K562 (cell line): ENCODE data around the gene MYBPHL.

Source experiments
- DPF2 ChIP-seq: fragments of 450-650 bp; IDR thresholded peaks from 2 replicates; pipeline ENCODE4 v1.6.1; 2016
- EP300 ChIP-seq: IDR thresholded peaks from 2 replicates; pipeline ENCODE4 v1.6.1; 2012; ENCODE audit warnings: low read length, improper control_type of control experiment
- KAT7 ChIP-seq: sonication (generic); formaldehyde crosslinking; IDR thresholded peaks from 2 replicates; pipeline ENCODE4 v1.8.0; 2022; ENCODE audit warnings: missing genetic modification reagents, mild to moderate bottlenecking, borderline replicate concordance
- MTF1 ChIP-seq: fragments of 250-450 bp; sonication (Bioruptor Pico); IDR thresholded peaks from 2 replicates; pipeline ENCODE4 v1.9.0; 2021; ENCODE audit warnings: moderate library complexity, mild to moderate bottlenecking, inconsistent platforms, borderline replicate concordance
- POLR2A ChIP-seq: fragments of 450-650 bp; conservative IDR thresholded peaks from 2 replicates; pipeline ENCODE4 v1.6.1; 2016
- XRCC3 ChIP-seq: fragments of 450-650 bp; IDR thresholded peaks from 2 replicates; pipeline ENCODE4 v1.6.1; 2017; ENCODE audit warnings: mild to moderate bottlenecking, moderate library complexity
- YY1 ChIP-seq, 3 experiments: IDR thresholded peaks; 2 replicates each; pipeline ENCODE4 v1.6.1; 2011; ENCODE audit warnings: low read length in 2 of 3, mild to moderate bottlenecking in 2 of 3, moderate library complexity in 2 of 3, borderline replicate concordance in 1 of 3, control low read depth in 1 of 3, low read depth in 1 of 3; ENCODE audit not compliant: insufficient read depth in 3 of 3, insufficient replicate concordance in 2 of 3, control insufficient read depth in 1 of 3, insufficient read length in 1 of 3; ENCODE audit errors: extremely low read depth in 1 of 3
- TF ChIP-seq, protein P1 (sequence below): fragments of 450-650 bp; IDR thresholded peaks from 2 replicates; pipeline ENCODE4 v1.6.1; 2017; ENCODE audit warnings: antibody characterized with exemption, mild to moderate bottlenecking
- TF ChIP-seq, protein P2 (sequence below): sonication (generic); formaldehyde crosslinking; IDR thresholded peaks from 2 replicates; pipeline ENCODE4 v1.5.0; 2020; ENCODE audit warnings: missing genetic modification reagents
- TF ChIP-seq, protein P3 (sequence below), 2 experiments: fragments of 450-650 bp in 1 of 2; IDR thresholded peaks; 2 replicates each; pipeline ENCODE4 v1.6.1; 2011 to 2017; ENCODE audit warnings: low read depth in 2 of 2, antibody characterized with exemption in 1 of 2, borderline replicate concordance in 1 of 2, low read length in 1 of 2, mild to moderate bottlenecking in 1 of 2, mixed read lengths in 1 of 2; ENCODE audit not compliant: control insufficient read depth in 1 of 2
- TF ChIP-seq, protein P4 (sequence below), 3 experiments: IDR thresholded peaks in 2 of 3; conservative IDR thresholded peaks in 1 of 3; 2 replicates each; pipeline ENCODE4 v1.5.1; 2011 to 2012; ENCODE audit warnings: low read length in 3 of 3, mild to moderate bottlenecking in 3 of 3, control low read depth in 2 of 3, improper control_type of control experiment in 1 of 3, inconsistent platforms in 1 of 3, low read depth in 1 of 3, mixed read lengths in 1 of 3, moderate library complexity in 1 of 3; ENCODE audit not compliant: insufficient read depth in 2 of 3

- TF ChIP-seq DPF2: no peak
- TF ChIP-seq KAT7 (CRISPR knock-in tag): no peak
- TF ChIP-seq, protein P1, sequence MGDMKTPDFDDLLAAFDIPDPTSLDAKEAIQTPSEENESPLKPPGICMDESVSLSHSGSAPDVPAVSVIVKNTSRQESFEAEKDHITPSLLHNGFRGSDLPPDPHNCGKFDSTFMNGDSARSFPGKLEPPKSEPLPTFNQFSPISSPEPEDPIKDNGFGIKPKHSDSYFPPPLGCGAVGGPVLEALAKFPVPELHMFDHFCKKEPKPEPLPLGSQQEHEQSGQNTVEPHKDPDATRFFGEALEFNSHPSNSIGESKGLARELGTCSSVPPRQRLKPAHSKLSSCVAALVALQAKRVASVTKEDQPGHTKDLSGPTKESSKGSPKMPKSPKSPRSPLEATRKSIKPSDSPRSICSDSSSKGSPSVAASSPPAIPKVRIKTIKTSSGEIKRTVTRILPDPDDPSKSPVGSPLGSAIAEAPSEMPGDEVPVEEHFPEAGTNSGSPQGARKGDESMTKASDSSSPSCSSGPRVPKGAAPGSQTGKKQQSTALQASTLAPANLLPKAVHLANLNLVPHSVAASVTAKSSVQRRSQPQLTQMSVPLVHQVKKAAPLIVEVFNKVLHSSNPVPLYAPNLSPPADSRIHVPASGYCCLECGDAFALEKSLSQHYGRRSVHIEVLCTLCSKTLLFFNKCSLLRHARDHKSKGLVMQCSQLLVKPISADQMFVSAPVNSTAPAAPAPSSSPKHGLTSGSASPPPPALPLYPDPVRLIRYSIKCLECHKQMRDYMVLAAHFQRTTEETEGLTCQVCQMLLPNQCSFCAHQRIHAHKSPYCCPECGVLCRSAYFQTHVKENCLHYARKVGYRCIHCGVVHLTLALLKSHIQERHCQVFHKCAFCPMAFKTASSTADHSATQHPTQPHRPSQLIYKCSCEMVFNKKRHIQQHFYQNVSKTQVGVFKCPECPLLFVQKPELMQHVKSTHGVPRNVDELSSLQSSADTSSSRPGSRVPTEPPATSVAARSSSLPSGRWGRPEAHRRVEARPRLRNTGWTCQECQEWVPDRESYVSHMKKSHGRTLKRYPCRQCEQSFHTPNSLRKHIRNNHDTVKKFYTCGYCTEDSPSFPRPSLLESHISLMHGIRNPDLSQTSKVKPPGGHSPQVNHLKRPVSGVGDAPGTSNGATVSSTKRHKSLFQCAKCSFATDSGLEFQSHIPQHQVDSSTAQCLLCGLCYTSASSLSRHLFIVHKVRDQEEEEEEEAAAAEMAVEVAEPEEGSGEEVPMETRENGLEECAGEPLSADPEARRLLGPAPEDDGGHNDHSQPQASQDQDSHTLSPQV: no peak
- no peak for TF ChIP-seq YY1 (IDR thresholded peaks at IDR 0.05; ENCODE audit: borderline replicate concordance in 1 of 3, control insufficient read depth in 1 of 3, extremely low read depth in 1 of 3, insufficient read depth in 3 of 3, insufficient read length in 1 of 3, insufficient replicate concordance in 2 of 3, low read depth in 1 of 3, low read length in 2 of 3)
- no peak for TF ChIP-seq MTF1 (CRISPR knock-in tag)
- TF ChIP-seq, protein P2, sequence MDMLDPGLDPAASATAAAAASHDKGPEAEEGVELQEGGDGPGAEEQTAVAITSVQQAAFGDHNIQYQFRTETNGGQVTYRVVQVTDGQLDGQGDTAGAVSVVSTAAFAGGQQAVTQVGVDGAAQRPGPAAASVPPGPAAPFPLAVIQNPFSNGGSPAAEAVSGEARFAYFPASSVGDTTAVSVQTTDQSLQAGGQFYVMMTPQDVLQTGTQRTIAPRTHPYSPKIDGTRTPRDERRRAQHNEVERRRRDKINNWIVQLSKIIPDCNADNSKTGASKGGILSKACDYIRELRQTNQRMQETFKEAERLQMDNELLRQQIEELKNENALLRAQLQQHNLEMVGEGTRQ (CRISPR knock-in tag): no peak
- TF ChIP-seq EP300: no peak
- TF ChIP-seq, protein P3, sequence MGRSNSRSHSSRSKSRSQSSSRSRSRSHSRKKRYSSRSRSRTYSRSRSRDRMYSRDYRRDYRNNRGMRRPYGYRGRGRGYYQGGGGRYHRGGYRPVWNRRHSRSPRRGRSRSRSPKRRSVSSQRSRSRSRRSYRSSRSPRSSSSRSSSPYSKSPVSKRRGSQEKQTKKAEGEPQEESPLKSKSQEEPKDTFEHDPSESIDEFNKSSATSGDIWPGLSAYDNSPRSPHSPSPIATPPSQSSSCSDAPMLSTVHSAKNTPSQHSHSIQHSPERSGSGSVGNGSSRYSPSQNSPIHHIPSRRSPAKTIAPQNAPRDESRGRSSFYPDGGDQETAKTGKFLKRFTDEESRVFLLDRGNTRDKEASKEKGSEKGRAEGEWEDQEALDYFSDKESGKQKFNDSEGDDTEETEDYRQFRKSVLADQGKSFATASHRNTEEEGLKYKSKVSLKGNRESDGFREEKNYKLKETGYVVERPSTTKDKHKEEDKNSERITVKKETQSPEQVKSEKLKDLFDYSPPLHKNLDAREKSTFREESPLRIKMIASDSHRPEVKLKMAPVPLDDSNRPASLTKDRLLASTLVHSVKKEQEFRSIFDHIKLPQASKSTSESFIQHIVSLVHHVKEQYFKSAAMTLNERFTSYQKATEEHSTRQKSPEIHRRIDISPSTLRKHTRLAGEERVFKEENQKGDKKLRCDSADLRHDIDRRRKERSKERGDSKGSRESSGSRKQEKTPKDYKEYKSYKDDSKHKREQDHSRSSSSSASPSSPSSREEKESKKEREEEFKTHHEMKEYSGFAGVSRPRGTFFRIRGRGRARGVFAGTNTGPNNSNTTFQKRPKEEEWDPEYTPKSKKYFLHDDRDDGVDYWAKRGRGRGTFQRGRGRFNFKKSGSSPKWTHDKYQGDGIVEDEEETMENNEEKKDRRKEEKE (IDR thresholded peaks at IDR 0.05; ENCODE audit: borderline replicate concordance in 1 of 2, control insufficient read depth in 1 of 2, low read depth in 2 of 2, low read length in 1 of 2): no peak
- TF ChIP-seq POLR2A: no peak
- TF ChIP-seq XRCC3: no peak
- TF ChIP-seq, protein P4, sequence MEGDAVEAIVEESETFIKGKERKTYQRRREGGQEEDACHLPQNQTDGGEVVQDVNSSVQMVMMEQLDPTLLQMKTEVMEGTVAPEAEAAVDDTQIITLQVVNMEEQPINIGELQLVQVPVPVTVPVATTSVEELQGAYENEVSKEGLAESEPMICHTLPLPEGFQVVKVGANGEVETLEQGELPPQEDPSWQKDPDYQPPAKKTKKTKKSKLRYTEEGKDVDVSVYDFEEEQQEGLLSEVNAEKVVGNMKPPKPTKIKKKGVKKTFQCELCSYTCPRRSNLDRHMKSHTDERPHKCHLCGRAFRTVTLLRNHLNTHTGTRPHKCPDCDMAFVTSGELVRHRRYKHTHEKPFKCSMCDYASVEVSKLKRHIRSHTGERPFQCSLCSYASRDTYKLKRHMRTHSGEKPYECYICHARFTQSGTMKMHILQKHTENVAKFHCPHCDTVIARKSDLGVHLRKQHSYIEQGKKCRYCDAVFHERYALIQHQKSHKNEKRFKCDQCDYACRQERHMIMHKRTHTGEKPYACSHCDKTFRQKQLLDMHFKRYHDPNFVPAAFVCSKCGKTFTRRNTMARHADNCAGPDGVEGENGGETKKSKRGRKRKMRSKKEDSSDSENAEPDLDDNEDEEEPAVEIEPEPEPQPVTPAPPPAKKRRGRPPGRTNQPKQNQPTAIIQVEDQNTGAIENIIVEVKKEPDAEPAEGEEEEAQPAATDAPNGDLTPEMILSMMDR (IDR thresholded peaks at IDR 0.05 in 2 of 3, conservative IDR thresholded peaks at IDR 0.05 in 1 of 3; ENCODE audit: insufficient read depth in 2 of 3, low read depth in 1 of 3, low read length in 3 of 3): no peak
Measured at GRCh38 chr1:109248444-109248796, 58.4 kb downstream of the MYBPHL start.
